HG02642 (cell line): Measurements from ENCODE around the gene NR4A3.

ENCODE experiments used
- ATAC-seq: cut with Tn5 transposase; IDR thresholded peaks from one replicate; pipeline ENCODE4 v1.9.1; 2021; ENCODE audit warnings: mild to moderate bottlenecking; ENCODE audit not compliant: unreplicated experiment, poor library complexity

Gene NR4A3

GRCh38 chr9:99867536-99867935 is 45.9 kb downstream of the NR4A3 start:
- ATAC-seq, result no peak

- no peak for ATAC-seq
These were observed 46.3 kb downstream of the NR4A3 start for GRCh38 chr9:99867968-99868367.

DNA sequence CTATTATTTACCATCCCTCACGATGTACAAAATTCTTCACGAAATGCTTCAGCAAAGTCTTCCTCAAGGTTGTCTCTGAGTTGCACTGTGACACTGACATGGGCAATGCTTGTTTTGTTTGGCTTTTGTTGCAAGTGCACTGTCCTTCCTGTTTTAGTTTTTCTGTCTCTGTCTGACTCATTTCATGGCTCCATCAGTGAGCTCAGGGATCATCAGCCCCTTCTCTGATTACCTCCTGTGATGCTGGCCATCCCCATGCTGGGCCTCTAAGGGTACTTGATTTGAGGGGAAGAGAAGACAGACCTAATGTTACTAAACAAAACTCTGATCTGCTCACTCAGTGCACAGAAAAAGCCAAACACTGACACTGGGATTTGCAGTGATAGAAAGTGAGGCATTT is 47.2 kb downstream of the NR4A3 start:
- ATAC-seq, result peak; percentile 81

DNA sequence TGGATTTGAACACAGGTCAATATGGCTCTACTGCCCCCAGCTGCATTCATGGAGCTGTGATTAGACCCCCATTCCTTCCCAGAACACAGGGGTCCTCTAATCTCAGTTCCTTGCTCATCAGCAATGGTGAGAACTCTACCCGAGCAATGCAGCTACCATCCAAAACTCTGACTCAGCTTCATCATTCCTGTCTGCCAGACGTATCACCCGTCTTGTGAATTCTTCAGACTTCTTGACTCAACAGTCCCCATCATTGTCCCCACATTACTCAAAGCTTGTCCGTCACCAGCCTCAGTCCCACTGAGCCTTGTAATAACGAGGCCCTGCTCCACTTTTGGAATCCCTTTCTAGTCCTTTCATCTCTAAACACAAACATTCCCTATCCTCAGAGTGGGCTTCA is 48.4 kb downstream of the NR4A3 start:
- no peak for ATAC-seq

DNA sequence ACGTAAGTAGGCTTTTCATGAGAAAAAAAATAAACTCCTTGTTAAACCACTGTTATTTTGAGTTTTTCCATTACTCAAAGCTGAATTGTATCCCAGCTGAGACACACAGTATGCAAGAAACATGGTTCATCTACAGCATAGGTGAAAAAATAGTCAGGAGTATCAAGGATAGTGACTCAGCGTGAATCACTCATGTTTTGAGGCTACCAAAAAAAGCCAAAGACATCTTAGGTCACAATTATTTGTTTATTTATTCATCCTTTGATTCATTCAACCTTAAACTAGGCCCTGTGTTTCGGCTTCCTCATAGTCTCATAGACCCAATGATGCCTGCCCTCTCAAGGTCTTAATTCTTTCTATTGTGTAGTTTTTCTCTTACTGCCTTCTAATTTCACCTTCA is 51.8 kb downstream of the NR4A3 start:
- ATAC-seq, result no peak

GRCh38 chr9:99873943-99874584 is 52.4 kb downstream of the NR4A3 start:
- ATAC-seq, result no peak

DNA sequence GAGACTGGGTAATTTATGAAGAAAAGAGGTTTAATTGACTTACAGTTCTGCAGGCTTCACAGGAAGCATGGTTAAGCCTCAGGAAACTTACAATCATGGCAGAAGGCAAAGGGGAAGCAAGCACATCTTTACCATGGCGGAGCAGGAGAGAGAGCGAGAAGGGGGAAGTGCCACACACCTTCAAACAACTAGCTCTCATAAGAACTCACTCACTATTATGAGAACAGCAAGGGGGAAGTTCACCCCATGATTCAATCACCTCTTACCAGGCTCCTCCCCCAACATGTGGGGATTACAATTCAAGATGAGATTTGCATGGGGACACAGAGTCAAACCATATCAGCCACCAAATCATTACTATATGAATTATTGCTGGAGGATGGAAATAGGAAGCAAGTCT is 54.5 kb downstream of the NR4A3 start:
- ATAC-seq, result no peak

- no peak for ATAC-seq
These were observed 57.0 kb downstream of the NR4A3 start for GRCh38 chr9:99878651-99879050.

- ATAC-seq, result no peak
These were observed 60.1 kb downstream of the NR4A3 start for GRCh38 chr9:99881769-99882168.

GRCh38 chr9:99885747-99886146 is 64.1 kb downstream of the NR4A3 start:
- no peak for ATAC-seq

DNA sequence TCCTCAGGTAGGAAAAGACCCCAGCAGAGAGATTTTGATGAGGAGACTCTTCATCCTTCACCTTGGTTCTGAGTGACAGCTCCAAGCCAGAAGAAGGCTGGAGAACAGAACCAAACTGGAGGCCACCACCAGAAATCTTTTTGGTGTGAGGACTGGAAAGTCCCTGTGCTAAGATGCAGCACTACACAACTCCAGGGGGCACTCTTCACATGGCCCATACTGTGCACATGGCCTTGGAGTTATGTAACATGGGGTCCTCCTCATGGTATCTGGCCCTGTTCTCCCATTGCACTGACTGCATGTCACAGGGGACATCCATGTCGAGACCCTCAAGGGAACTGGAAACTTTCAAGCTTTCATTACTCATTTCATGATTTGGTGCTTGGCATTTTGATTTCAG is 67.4 kb downstream of the NR4A3 start:
- no peak for ATAC-seq

DNA sequence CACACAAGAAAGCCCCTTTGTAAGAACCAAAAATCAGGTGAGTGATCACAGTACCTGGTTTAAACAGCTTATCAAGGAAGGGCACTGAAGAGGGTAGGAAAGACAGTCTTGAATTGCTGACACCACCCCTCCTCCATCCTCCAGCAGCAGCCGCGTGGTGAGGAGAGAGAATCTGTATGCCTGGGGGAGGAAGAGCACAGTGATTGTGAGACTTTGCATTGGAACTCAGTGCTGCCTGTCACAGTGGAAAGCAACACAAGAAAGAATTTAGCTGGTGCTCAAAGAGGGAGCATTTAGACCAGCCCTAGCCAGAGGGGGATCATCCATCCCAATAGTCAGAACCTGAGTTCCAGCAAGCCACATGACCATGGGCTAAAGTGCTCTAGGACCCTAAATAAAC is 73.1 kb downstream of the NR4A3 start:
- ATAC-seq, result no peak

GRCh38 chr9:99895510-99895909 is 73.8 kb downstream of the NR4A3 start:
- ATAC-seq, result no peak

- ATAC-seq, result no peak
These were observed 74.4 kb downstream of the NR4A3 start for GRCh38 chr9:99896119-99896518.

GRCh38 chr9:99903393-99903792 is 81.7 kb downstream of the NR4A3 start:
- no peak for ATAC-seq

GRCh38 chr9:99905833-99906402 is 84.2 kb downstream of the NR4A3 start:
- no peak for ATAC-seq

GRCh38 chr9:99906403-99907207 is 84.9 kb downstream of the NR4A3 start, which contains the start of gene STX17:
STX17 (plus strand) TSS chr9:99906654; CDS start chr9:99915240, 8,586 bp downstream.
- peak; percentile 87 for ATAC-seq

DNA sequence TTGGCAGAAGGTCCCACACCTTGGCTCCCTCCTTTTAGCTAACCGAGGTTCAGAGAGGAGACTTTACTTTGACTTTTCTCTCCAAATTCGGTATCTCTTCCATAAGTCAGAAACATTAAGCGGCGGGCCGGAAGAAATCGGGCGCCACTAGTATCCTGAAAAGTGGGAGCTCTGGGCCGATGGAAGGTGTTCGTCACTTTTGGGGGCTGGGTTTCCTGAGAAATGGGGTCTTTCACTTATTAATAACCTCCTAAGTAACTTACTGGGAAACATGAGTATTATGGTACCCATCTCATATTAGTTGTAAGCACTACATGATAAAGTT is 85.5 kb downstream of the NR4A3 start:
- ATAC-seq, result no peak

DNA sequence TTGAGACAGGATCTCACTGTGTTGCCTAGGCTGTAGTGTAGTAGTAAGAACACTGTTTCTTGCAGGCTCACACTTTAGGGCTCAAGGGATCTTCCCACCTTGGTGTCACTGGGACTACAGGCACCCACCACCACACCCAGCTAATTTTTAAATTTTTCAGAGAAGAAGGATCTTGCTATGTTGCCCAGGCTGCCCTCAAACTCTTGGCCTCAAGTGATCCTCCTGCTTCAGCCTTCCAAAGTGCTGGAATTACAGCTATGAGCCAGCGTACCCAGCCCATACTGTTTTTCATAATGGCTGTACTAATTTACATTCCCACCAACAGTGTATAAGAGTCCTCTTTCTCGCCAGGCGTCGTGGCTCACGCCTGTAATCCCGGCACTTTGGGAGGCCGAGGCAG is 89.9 kb downstream of the NR4A3 start:
- no peak for ATAC-seq
